HG02571 (cell line): Measurements from ENCODE around the gene ESR1.

Experiments used
- ATAC-seq: cut with Tn5 transposase; IDR thresholded peaks from one replicate; pipeline ENCODE4 v1.9.1; 2021; ENCODE audit warnings: mild to moderate bottlenecking, moderate library complexity; ENCODE audit not compliant: unreplicated experiment

ESR1 gene

DNA sequence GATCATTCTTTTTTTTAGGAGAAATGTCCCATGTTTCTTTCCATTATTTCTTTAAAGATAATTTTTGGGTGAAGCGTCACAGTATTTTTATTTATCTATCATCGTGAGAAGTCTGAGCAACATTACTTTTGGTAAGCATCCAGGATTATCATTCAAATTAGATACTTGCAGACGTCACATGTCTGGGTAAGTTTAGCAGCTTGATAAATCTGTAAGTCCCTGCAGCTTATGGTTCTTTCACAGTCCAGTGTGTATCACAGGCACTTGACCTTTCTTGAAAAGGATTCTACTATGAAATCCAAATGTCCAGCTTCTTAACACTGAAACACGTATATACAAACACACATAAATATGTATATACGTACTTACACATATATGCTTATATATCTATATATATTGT, 359.4 kb downstream of the ESR1 start:
- no peak for ATAC-seq

DNA sequence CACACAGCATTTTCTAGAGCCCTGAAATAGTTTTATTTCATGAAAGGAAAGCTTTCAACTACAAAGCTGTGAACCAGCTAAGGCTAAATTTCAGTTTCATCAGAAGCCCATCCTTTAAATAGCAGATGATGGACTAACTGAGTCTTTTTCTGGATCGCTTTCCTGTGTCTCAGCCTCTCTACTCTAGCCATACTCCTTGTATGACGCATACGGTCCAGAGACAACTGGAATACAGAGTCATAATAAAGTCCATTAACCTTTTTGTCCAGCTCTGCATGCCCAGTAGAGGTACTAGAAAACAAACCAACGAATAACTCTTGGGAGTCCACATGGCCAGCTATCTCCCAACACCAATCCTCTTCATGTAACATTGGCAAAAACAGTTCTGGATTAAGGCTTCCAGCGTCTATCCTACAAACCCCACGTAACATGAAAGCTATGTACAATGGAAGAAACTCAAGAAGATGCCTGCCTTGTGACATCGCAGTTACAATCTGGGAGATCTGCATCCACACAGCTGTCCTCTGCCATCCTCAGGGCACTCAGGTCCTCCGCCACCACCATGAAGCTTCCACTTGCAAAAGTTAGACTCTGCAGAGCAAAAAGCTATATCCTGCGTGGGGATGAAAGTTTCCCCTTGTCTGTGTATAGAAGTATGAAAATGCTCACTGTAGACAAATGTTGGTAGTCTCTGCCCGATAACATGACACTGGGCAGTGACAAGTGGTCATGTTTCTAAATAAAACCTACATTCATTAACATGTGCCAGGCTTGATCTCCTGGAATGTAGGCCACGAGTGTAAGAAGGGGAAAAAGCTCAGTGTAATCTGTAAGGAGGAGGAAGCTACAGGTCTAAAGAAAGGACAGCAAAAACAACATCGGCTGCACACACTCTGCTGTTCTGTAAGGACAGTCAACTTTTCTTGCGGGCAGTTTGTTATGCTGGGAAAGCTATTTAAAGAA, 360.4 kb downstream of the ESR1 start:
- no peak for ATAC-seq

DNA sequence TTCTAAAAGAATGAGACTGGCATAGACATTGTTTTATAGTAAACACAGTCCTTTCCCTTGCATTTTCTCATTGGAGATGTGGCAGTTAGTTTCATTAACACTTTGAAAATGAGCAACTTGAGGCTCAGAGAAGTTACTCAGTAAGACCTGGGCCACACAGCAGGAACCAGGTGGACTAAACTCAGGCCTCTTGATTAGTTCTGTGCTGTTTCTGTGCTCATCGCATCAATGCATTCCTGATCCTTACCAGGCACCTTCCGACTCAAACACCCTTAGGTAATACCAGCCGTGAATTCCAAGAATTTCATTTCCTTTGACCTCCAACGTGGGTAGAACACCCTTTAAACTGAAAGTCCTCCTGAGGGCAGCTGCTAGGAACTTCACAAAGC, 362.8 kb downstream of the ESR1 start:
- no peak for ATAC-seq

DNA sequence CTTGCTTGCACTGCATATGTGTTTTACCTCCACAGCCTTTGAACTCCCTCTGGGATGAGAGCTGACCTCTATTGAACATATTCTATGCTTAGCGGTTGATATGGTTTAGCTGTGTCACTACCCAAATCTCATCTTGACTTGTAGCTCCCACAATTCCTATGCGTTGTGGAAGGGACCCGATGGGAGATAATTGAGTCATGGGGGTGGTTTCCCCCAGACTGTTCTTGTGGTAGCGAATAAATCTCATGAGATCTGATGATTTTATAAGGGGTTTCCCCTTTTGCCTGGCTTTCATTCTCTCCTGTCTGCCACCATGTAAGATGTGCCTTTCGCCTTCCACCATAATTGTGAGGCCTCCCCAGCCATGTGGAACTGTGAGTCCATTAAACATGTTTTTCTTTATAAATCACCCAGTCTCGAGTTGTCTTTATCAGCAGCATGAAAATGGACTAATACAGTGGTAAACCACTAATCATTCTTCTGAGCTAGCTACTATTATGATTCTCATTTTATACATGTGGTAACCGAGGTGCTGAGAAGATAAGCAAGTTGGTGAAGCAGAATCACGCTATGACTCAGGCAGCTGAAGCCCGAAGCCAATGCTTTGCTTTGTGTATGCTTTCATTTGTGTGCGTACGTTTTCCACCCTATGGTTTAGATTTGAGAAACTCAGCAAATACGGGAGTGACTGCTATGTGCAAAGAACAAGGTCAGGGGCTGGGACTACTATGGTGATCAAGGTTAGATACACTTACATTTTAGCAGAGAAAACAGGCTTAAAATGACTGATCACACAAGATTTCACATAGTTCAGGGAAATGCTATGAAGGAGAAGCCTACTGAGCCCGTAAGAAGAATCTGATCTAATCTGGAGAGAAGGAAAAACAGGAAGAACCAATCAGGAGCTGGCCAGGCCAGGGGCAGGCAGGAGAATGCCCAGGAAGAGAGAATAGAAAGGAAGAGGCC, 363.5 kb downstream of the ESR1 start:
- peak; percentile 88 for ATAC-seq

DNA sequence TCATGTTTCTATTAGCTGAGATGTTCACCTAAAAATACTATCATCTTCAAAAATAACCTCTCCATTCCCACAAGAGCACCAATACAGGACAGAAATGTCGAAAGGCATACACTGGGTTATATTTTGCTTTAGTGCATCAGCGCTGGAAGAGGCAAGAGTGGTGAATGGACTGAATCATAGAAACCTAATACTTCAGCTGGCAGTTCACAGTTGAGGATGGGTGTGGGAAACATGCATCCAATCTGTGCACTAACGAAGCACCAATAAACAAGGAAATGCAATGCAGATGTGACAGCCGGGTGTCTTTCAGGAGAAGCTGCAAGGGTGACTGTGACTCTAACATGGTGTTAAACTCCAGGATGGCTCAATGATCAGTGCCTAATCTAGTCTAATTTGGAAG, 365.8 kb downstream of the ESR1 start:
- ATAC-seq: no peak

DNA sequence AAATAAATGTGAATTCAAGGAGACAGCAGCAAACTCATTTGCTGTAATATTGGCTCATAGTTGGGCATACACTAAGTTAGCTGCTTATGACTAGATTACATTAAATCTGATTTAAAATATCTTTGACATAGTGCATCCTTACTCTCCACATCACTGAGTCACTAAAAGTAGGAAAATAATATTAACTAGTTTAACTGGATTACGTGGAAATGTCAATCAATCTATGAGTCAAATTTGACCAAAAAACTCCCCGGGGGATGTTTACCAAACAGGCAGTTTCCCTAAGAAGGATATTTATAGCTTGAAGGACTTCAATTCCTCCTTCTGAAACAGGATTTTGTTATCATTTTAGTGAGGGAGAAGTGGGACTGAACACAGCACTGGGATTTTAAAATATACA, 366.5 kb downstream of the ESR1 start:
- ATAC-seq: no peak

DNA sequence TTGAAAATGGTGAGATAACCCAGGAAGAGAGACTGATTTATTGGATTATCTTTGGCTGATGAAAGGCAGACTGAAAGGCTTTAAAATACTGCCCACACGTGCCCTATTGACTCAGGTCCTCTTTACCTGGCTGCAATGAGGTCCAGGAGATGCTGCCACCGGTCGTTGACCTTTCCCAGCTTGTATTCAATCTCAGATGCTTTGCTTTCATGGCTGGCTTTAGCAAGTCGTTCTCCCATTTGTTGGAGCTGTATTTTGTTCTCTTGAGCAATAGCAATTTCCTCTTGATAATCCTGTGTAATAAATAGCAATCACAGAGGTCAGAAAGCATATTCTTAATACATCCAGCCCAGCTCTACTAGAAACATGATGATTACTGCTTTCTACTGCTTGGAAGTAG, 368.8 kb downstream of the ESR1 start:
- no peak for ATAC-seq
